ENCODE data around the gene ZSCAN5A.
A peak's percentile ranks its signal among the peaks of the same experiment; 100 is the strongest.
"Not testable (repeated sequence)": the region's sequence is repeated elsewhere in the genome, so short reads cannot be mapped to it uniquely, and the experiment has no call there.

The ZSCAN5A gene

DNA sequence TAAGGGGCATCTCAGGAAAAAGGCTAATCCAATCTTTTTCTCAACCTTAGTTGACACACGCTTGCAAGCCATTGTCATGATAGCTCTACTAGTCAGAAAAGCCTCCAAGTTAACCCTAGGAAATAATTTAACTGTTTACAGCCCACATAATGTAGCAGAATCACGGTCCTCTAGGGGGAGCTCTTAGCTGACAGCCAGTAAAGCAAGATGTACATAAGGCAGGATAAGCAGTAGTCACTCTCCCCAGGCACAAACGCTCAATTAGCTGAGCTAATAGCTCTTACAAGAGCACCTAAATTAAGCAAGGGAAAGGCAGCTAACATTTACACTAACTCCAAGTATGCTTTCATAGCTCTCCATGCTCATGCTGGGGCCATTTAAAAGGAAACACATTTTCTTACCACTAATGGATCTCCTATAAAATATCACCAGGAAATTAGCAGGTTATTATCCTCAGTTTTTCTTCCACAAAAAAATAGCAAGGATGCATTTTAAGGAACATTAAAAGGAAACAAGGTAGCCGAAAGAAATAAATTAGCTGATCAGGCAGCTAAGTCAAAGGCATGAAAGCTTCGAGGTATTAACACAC is 33.7 kb upstream of the ZSCAN5A start:
- Histone ChIP-seq H3K79me2 (ENCODE audit: insufficient read depth, low read length) (no peaks in the 10 kb centered on the region), H3K9ac (ENCODE audit: low read length) (no peak overlapping the region), H3K27me3 (ENCODE audit: low read length) (no peaks in the 10 kb centered on the region), H3K4me3 (ENCODE audit: insufficient read depth, low read length, poor library complexity, severe bottlenecking) (no peak overlapping the region), H3F3A (ENCODE audit: insufficient read depth) (no peaks in the 10 kb centered on the region), H2AFZ (ENCODE audit: low read depth, low read length, severe bottlenecking) (no peak overlapping the region), H3K4me2 (ENCODE audit: low read depth, low read length, poor library complexity, severe bottlenecking) (no peak overlapping the region), H3K27ac (ENCODE audit: low read depth, low read length) (no peak overlapping the region), H4K20me1 (ENCODE audit: low read depth, low read length) (no peaks in the 10 kb centered on the region), H3K9me3 (ENCODE audit: insufficient read depth, low read length) (peaks cover 2% of the 10 kb centered on the region; the same call in 1 of the 2 replicates), H3K36me3 (ENCODE audit: low read length) (no peaks in the 10 kb centered on the region), H3K9me2 (replicated peaks; ENCODE audit: insufficient read depth, low read length) (no peaks in the 10 kb centered on the region)
- TF ChIP-seq, protein P1, sequence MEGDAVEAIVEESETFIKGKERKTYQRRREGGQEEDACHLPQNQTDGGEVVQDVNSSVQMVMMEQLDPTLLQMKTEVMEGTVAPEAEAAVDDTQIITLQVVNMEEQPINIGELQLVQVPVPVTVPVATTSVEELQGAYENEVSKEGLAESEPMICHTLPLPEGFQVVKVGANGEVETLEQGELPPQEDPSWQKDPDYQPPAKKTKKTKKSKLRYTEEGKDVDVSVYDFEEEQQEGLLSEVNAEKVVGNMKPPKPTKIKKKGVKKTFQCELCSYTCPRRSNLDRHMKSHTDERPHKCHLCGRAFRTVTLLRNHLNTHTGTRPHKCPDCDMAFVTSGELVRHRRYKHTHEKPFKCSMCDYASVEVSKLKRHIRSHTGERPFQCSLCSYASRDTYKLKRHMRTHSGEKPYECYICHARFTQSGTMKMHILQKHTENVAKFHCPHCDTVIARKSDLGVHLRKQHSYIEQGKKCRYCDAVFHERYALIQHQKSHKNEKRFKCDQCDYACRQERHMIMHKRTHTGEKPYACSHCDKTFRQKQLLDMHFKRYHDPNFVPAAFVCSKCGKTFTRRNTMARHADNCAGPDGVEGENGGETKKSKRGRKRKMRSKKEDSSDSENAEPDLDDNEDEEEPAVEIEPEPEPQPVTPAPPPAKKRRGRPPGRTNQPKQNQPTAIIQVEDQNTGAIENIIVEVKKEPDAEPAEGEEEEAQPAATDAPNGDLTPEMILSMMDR (IDR thresholded peaks at IDR 0.05; ENCODE audit: insufficient read depth, low read length, poor library complexity, severe bottlenecking), result peak; percentile 43
- no peak for TF ChIP-seq EZH2phosphoT487 (conservative IDR thresholded peaks at IDR 0.05; ENCODE audit: low read length)

DNA sequence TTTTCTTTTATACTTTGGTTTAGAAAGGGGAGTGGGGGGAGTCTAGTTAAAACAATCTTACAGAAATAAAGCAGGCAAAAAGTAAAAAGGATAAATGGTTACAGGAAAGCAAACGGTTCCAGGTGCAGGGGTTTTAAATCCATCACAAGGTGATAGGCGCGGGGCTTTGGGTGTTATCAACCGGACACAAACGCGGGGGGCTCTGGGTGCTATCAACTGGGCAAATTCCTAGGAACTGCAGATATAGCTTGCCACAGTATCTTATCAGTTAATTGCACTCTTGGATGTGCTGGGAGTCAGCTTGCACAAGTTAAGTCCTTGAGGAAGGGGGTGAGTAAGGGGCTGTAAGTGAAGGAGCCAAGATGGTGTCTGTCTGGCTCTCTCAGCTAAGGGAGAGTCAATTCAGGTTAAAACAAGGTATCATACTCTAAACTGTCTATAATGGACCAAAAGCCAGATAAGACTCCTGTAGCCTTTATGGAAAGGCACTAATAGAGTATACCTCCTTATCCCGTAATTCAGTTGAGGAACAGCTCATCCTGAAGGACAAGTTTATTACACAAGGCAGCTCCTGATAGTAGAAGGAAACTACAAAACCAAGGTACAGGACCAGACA is 32.6 kb upstream of the ZSCAN5A start:
- H3K4me3 ChIP-seq (ENCODE audit: insufficient read depth, low read length, poor library complexity, severe bottlenecking), result no peak overlapping the region
- peaks cover 12% of the 10 kb centered on the region; the same call in 1 of the 2 replicates for H3K9me3 ChIP-seq (ENCODE audit: insufficient read depth, low read length)
- TF ChIP-seq EZH2phosphoT487 (conservative IDR thresholded peaks at IDR 0.05; ENCODE audit: low read length), result no peak
- TF ChIP-seq, protein P1 (IDR thresholded peaks at IDR 0.05; ENCODE audit: insufficient read depth, low read length, poor library complexity, severe bottlenecking), result no peak
- no peak overlapping the region for H3K27ac ChIP-seq (ENCODE audit: low read depth, low read length)
- no peak overlapping the region for H3K4me2 ChIP-seq (ENCODE audit: low read depth, low read length, poor library complexity, severe bottlenecking)
- H3K27me3 ChIP-seq (ENCODE audit: low read length), result no peaks in the 10 kb centered on the region
- H3K79me2 ChIP-seq (ENCODE audit: insufficient read depth, low read length), result no peaks in the 10 kb centered on the region
- no peaks in the 10 kb centered on the region for H3F3A ChIP-seq (ENCODE audit: insufficient read depth)
- no peaks in the 10 kb centered on the region for H4K20me1 ChIP-seq (ENCODE audit: low read depth, low read length)
- H3K36me3 ChIP-seq (ENCODE audit: low read length), result no peaks in the 10 kb centered on the region
- no peaks in the 10 kb centered on the region for H3K9me2 ChIP-seq (replicated peaks; ENCODE audit: insufficient read depth, low read length)
- H3K9ac ChIP-seq (ENCODE audit: low read length), result no peak overlapping the region
- no peak overlapping the region for H2AFZ ChIP-seq (ENCODE audit: low read depth, low read length, severe bottlenecking)

DNA sequence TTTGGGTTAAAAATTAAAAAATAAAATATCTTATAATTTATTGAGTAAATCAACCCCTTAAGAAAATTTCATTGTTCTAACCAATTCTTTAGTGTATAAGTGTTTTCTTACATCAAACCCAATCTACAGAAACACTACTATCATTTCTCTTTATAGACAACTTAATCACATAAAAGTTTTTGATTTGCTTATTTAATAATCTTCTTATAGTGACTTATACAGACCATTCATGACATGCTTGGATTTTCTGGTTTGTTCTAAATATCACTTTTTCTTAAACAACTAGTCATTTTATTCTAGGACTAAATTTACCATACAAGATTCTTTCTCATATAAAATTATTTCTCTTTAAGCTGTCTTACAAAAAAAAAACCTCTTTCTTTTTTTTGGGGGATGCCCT is 27.3 kb upstream of the ZSCAN5A start:
- no peaks in the 10 kb centered on the region for H3K36me3 ChIP-seq (ENCODE audit: low read length)
- H3K79me2 ChIP-seq (ENCODE audit: insufficient read depth, low read length), result no peaks in the 10 kb centered on the region
- no peak overlapping the region for H2AFZ ChIP-seq (ENCODE audit: low read depth, low read length, severe bottlenecking)
- H3F3A ChIP-seq (ENCODE audit: insufficient read depth), result no peaks in the 10 kb centered on the region
- H3K4me3 ChIP-seq (ENCODE audit: insufficient read depth, low read length, poor library complexity, severe bottlenecking), result no peak overlapping the region
- H3K4me2 ChIP-seq (ENCODE audit: low read depth, low read length, poor library complexity, severe bottlenecking), result no peak overlapping the region
- no peaks in the 10 kb centered on the region for H3K9me2 ChIP-seq (replicated peaks; ENCODE audit: insufficient read depth, low read length)
- peaks cover 18% of the 10 kb centered on the region for H3K9me3 ChIP-seq (ENCODE audit: insufficient read depth, low read length)
- H4K20me1 ChIP-seq (ENCODE audit: low read depth, low read length), result no peaks in the 10 kb centered on the region
- no peak for TF ChIP-seq EZH2phosphoT487 (conservative IDR thresholded peaks at IDR 0.05; ENCODE audit: low read length)
- TF ChIP-seq, protein P1 (IDR thresholded peaks at IDR 0.05; ENCODE audit: insufficient read depth, low read length, poor library complexity, severe bottlenecking), result no peak
- H3K9ac ChIP-seq (ENCODE audit: low read length), result no peak overlapping the region
- no peaks in the 10 kb centered on the region for H3K27me3 ChIP-seq (ENCODE audit: low read length)
- H3K27ac ChIP-seq (ENCODE audit: low read depth, low read length), result no peak overlapping the region

DNA sequence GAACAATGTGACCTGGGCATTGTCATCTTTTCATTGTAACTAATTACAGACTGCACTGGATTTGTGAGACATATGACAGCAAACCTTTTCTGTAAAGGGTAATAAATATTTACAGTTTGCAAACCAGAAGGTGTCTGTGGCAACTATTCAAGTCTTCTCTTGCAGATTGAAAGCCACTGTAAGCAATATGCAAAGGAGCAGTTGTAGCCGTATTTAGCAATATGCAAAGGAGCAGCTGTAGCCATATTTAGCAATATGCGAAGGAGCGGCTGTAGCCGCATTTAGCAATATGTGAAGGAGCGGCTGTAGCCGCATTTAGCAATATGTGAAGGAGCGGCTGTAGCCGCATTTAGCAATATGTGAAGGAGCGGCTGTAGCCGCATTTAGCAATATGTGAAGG is 24.4 kb upstream of the ZSCAN5A start:
- H3K9ac ChIP-seq (ENCODE audit: low read length); H3K36me3 ChIP-seq (ENCODE audit: low read length); H3K79me2 ChIP-seq (ENCODE audit: insufficient read depth, low read length); H3F3A ChIP-seq (ENCODE audit: insufficient read depth); H3K4me3 ChIP-seq (ENCODE audit: insufficient read depth, low read length, poor library complexity, severe bottlenecking); H3K4me2 ChIP-seq (ENCODE audit: low read depth, low read length, poor library complexity, severe bottlenecking); H3K27ac ChIP-seq (ENCODE audit: low read depth, low read length); H2AFZ ChIP-seq (ENCODE audit: low read depth, low read length, severe bottlenecking); H4K20me1 ChIP-seq (ENCODE audit: low read depth, low read length); H3K9me2 ChIP-seq (replicated peaks; ENCODE audit: insufficient read depth, low read length); H3K27me3 ChIP-seq (ENCODE audit: low read length): not testable (repeated sequence)
- H3K9me3 ChIP-seq (ENCODE audit: insufficient read depth, low read length), result peaks cover 18% of the 10 kb centered on the region

DNA sequence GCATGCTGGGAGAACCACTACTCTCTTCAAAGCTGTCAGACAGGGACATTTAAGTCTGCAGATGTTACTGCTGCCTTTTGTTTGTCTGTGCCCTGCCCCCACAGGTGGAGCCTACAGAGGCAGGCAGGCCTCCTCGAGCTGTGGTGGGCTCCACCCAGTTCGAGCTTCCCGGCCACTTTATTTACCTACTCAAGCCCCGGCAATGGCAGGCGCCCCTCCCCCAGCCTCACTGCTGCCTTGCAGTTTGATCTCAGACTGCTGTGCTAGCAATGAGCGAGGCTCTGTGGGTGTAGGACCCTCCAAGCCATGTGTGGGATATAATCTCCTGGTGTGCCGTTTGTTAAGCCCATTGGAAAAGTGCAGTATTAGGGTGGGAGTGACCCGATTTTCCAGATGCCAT is 22.4 kb upstream of the ZSCAN5A start:
- not testable (repeated sequence) for H3K9me2 ChIP-seq (replicated peaks; ENCODE audit: insufficient read depth, low read length); H3K36me3 ChIP-seq (ENCODE audit: low read length); H3K79me2 ChIP-seq (ENCODE audit: insufficient read depth, low read length); H3K9ac ChIP-seq (ENCODE audit: low read length); H3K4me2 ChIP-seq (ENCODE audit: low read depth, low read length, poor library complexity, severe bottlenecking); H4K20me1 ChIP-seq (ENCODE audit: low read depth, low read length); H3K9me3 ChIP-seq (ENCODE audit: insufficient read depth, low read length); H3K4me3 ChIP-seq (ENCODE audit: insufficient read depth, low read length, poor library complexity, severe bottlenecking); H3K27me3 ChIP-seq (ENCODE audit: low read length); H3F3A ChIP-seq (ENCODE audit: insufficient read depth); H3K27ac ChIP-seq (ENCODE audit: low read depth, low read length); H2AFZ ChIP-seq (ENCODE audit: low read depth, low read length, severe bottlenecking)

Measured in SU-DHL-6 (cell line).